Measurements from ENCODE around the gene CGB2. TPM values are rescaled to one million over a fixed set of nuclear protein-coding genes. Genes with fewer than 3 reads are reported as not detected.
"Not testable (repeated sequence)": the region's sequence is repeated elsewhere in the genome, so short reads cannot be mapped to it uniquely, and the experiment has no call there.

The CGB2 gene
- total and polyA plus RNA-seq, 2 donors (not counting 1 experiment from before 2014, with no cell fraction given) = not detected

- H3K27me3 Mint-ChIP-seq = no peaks in the 10 kb centered on the region
- Histone ChIP-seq H3K27me3 (replicated peaks in 1 of 4; ENCODE audit: control extremely low read depth in 1 of 4, control insufficient read depth in 3 of 4, insufficient read depth in 4 of 4, low read length in 3 of 4) (peaks cover 0 to 9% (median 2%) of the 10 kb centered on the region in 4 experiments), H3K9ac (ENCODE audit: low read length) (peak overlapping the region; percentile 72), H3K36me3 (replicated peaks in 1 of 2; ENCODE audit: control extremely low read depth in 1 of 2, control insufficient read depth in 1 of 2, extremely low read depth in 1 of 2, insufficient read depth in 2 of 2, low read length in 1 of 2) (peaks cover 0 to 4% of the 10 kb centered on the region in 2 experiments), H2AFZ (ENCODE audit: insufficient read depth, low read depth, low read length, poor library complexity, severe bottlenecking) (peak overlapping the region; percentile 88), H3K27ac (ENCODE audit: low read length in 2 of 2) (peak overlapping the region in 1 of 2 donors; percentile 30), H3K79me2 (ENCODE audit: control insufficient read depth, insufficient read depth, low read length) (no peaks in the 10 kb centered on the region), H3K4me3 (ENCODE audit: control extremely low read depth in 1 of 5, extremely low read depth in 1 of 5, insufficient read depth in 1 of 5, low read depth in 2 of 5, low read length in 4 of 5) (peak overlapping the region in 4 of 5 experiments; percentile 52 to 73 (median 60)), H3K4me1 (ENCODE audit: control insufficient read depth in 2 of 2, insufficient read depth in 2 of 2, low read length in 2 of 2) (peaks cover 25 to 40% of the 10 kb centered on the region in 2 donors), H4K20me1 (ENCODE audit: control insufficient read depth, insufficient read depth, low read length, poor library complexity, severe bottlenecking) (no peaks in the 10 kb centered on the region), H3K4me2 (replicated peaks; ENCODE audit: low read depth, low read length, poor library complexity, severe bottlenecking) (peak overlapping the region; percentile 99), H3K9me3 (ENCODE audit: control extremely low read depth in 1 of 3, control insufficient read depth in 2 of 3, insufficient read depth in 1 of 3, low read length in 2 of 3) (no peaks in the 10 kb centered on the region)
- peaks cover 34% of the 10 kb centered on the region for H3K4me1 Mint-ChIP-seq
- ChIA-PET POLR2A (interaction anchor here (0.6 to 1.5 kb wide), 3 partner anchors 18 to 131 kb away, joined by 3 to 7 read pairs (median 3); partner anchors contain the start of gene RUVBL2), CTCF (interaction anchor here (0.6 to 1.9 kb wide), 6 partner anchors 11 to 180 kb away, joined by 3 to 10 read pairs (median 4); partner anchors contain the start of genes GYS1, LIN7B and RUVBL2)
- DNase-seq (peak; percentile 82), ATAC-seq (ENCODE audit: low read depth) (peak; percentile 80)
- TF ChIP-seq EZH2 (IDR thresholded peaks at IDR 0.05; ENCODE audit: borderline replicate concordance, insufficient read depth, low read depth, low read length, poor library complexity, severe bottlenecking) = no peak
- peak; percentile 78 for TF ChIP-seq CTCF (IDR thresholded peaks at IDR 0.05)
- H3K9me3 Mint-ChIP-seq (ENCODE audit: insufficient read depth) = no peaks in the 10 kb centered on the region
- intact Hi-C loops (cut with micrococcal nuclease) = loop anchor here (2.0 kb wide), 1 partner anchor 25 kb away; the partner anchor contains the start of genes GYS1 and RUVBL2
- peak overlapping the region; percentile 89 for H3K4me3 Mint-ChIP-seq
- H3K27ac Mint-ChIP-seq = peak overlapping the region; percentile 67
- under 1% methylated on average over 58 of the region's 62 CpGs for WGBS (ENCODE audit: insufficient coverage)
Observed at GRCh38 chr19:49017666-49018351, 13.9 kb upstream of the CGB2 start.

- not testable (repeated sequence) for ATAC-seq (ENCODE audit: low read depth)
- peak overlapping the region; percentile 99 for H3K4me2 ChIP-seq (replicated peaks; ENCODE audit: low read depth, low read length, poor library complexity, severe bottlenecking)
Observed at GRCh38 chr19:49018388-49019241, 13.1 kb upstream of the CGB2 start.

More at GRCh38 chr19:49018388-49019241, 13.1 kb upstream of the CGB2 start:
- not testable (repeated sequence) for H3K27ac ChIP-seq (ENCODE audit: low read length in 2 of 2); H3K36me3 ChIP-seq (replicated peaks in 1 of 2; ENCODE audit: control extremely low read depth in 1 of 2, control insufficient read depth in 1 of 2, extremely low read depth in 1 of 2, insufficient read depth in 2 of 2, low read length in 1 of 2); H3K27me3 Mint-ChIP-seq; H3K9me3 Mint-ChIP-seq (ENCODE audit: insufficient read depth); H4K20me1 ChIP-seq (ENCODE audit: control insufficient read depth, insufficient read depth, low read length, poor library complexity, severe bottlenecking); H3K27me3 ChIP-seq (replicated peaks in 1 of 4; ENCODE audit: control extremely low read depth in 1 of 4, control insufficient read depth in 3 of 4, insufficient read depth in 4 of 4, low read length in 3 of 4); H3K9me3 ChIP-seq (ENCODE audit: control extremely low read depth in 1 of 3, control insufficient read depth in 2 of 3, insufficient read depth in 1 of 3, low read length in 2 of 3); H3K79me2 ChIP-seq (ENCODE audit: control insufficient read depth, insufficient read depth, low read length)
- H3K4me3 Mint-ChIP-seq = peak overlapping the region; percentile 89
- ChIA-PET POLR2A (interaction anchor here (1.0 to 1.5 kb wide), 3 partner anchors 25 to 132 kb away, joined by 5 to 7 read pairs (median 5); partner anchors contain the start of genes GYS1 and RUVBL2), CTCF (interaction anchor here (0.7 to 1.9 kb wide), 8 partner anchors 15 to 179 kb away, joined by 3 to 10 read pairs (median 3); partner anchors contain the start of genes GYS1, LIN7B and RUVBL2)
- H3K4me1 Mint-ChIP-seq = peaks cover 34% of the 10 kb centered on the region
- H3K4me1 ChIP-seq (ENCODE audit: control insufficient read depth in 2 of 2, insufficient read depth in 2 of 2, low read length in 2 of 2) = peaks cover 25 to 40% of the 10 kb centered on the region in 2 donors
- peak overlapping the region; percentile 88 for H2AFZ ChIP-seq (ENCODE audit: insufficient read depth, low read depth, low read length, poor library complexity, severe bottlenecking)
- H3K9ac ChIP-seq (ENCODE audit: low read length) = peak overlapping the region; percentile 72
- DNase-seq = peak; percentile 53
- peak overlapping the region in 4 of 5 experiments; percentile 52 to 73 (median 60) for H3K4me3 ChIP-seq (ENCODE audit: control extremely low read depth in 1 of 5, extremely low read depth in 1 of 5, insufficient read depth in 1 of 5, low read depth in 2 of 5, low read length in 4 of 5)
- whole genome bisulfite sequencing (ENCODE audit: insufficient coverage) = 4% methylated on average over 29 of the region's 50 CpGs
- intact Hi-C loops (cut with micrococcal nuclease) = loop anchor here (2.0 kb wide), 1 partner anchor 26 kb away; the partner anchor contains the start of genes GYS1 and RUVBL2
- H3K27ac Mint-ChIP-seq = peak overlapping the region; percentile 64

Data from B cell (primary cell).